ENCODE measurements around the gene DEFB132.
A peak's percentile ranks its signal among the peaks of the same experiment; 100 is the strongest.

Gene DEFB132

GRCh38 chr20:297925-298775 lies 40.6 kb downstream of the DEFB132 start:
- DNase-seq, result peak; percentile 57

DNA sequence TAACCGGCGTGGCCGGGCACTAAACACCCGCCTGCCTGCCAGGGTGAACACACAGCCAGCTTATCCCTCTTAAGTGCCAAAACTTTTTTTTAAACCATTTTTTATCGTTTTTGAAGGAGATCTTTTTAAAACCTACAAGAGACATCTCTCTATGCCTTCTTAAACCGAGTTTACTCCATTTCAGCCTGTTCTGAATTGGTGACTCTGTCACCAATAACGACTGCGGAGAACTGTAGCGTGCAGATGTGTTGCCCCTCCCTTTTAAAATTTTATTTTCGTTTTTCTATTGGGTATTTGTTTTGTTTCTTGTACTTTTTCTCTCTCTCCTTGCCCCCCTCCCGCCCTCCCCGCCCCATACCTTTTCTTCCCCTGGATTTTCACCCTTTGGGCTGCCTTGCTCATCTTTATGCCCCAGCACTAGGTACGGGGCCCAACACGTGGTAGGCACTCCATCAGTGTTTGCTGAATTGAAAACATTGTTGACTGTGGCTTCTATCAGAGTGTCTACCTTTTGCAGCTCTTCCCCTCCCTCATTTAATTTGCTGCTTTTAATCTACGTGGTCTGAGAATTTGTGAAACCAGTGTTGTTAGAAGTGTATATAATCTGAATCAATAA lies 41.4 kb downstream of the DEFB132 start:
- no peak for DNase-seq

- DNase-seq, result no peak
These were observed 42.9 kb downstream of the DEFB132 start for GRCh38 chr20:300345-300990.

GRCh38 chr20:301886-302848 lies 44.6 kb downstream of the DEFB132 start:
- DNase-seq, result no peak

GRCh38 chr20:305745-306144 lies 48.2 kb downstream of the DEFB132 start:
- DNase-seq, result no peak

DNA sequence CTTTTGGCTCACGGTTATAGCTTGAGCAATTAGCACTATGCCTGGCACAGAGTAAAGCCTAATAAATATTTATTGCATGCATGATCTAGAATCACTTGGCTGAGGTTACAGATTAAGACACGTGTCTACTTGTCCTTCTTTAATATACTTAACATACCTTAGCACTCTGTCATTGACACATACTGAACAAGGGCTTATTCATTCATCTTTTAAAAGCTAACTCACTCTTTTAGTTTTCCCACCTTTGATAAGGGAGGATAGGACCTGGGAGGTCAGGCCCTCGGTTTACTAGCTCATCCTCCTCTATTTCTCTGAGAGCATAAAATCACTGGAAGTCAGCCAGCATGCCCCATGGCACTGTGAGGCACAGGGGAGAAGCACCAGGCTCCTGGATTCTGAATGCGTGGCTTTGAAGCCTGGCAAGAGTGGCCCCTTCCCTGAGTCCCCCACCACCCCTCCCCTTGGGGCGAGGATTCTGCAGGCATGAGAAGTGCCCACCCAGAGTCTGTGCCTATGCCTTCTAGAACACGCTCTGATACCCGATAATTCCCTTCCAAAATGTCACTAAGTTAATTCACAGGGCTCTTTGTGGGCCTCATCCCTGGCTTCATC lies 51.0 kb downstream of the DEFB132 start:
- no peak for DNase-seq

DNA sequence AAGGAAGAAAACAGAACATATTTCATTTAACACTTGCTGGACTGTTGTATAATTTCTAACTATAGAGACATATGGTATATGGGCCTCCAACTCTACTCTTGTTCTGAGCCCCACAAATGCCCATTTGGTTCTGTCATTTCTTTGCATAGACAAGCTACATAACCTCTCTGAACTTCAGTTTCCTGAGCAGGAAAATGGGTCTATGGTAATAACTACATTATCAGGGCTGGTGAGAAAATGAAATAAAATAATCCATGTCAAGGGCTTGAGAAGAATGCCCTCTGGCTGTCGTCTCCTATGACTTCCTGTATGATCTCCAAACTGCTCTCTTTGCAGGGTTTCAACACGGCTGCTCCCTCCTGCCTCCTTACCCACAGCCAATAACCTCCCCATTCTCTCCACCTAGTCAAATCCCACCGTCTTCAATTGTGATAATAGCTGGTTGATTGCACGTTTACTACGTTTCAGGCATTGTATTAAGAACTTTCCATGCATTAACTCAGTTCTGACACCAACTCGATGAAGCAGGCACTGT lies 51.8 kb downstream of the DEFB132 start:
- DNase-seq, result no peak

DNA sequence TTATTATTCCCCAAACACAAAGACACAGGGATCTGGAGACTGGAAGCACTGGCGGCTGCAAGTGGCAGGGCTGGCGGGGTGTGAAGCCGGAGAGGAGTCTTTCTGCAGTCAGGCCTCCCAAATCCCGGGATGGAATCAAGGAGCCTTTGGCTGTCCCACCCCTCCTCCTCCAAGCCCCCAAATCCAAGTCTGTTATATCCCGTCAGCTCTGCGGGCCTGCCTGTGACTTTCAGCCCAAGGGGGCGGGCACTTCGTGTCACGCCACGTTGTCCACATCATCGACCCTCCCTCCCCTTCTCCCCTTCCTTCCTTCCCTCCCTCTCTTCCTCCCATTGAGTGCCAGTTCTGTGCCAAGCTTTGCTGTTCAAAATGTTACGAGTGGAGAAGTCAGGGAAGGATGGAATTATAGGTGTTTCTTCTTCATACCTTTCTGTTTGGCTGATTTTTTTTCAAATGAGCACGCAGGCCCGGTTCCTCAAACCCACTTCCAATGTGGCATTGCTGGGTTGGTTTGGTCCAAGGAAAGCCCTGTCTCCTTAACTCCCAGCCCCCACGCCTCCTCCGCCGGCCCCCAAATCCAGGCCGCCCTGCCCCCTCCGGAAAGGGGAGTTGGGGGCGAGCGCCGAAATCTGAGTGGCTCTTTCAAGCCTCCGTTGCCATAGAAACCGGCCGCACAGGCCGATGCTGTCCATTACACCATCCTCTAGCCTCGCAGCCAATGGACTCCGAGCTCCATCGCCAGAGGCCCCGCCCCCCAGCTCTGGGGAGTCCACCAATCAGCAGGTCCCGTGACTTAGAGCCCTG lies 52.5 kb downstream of the DEFB132 start:
- DNase-seq, result peak; percentile 84

DNA sequence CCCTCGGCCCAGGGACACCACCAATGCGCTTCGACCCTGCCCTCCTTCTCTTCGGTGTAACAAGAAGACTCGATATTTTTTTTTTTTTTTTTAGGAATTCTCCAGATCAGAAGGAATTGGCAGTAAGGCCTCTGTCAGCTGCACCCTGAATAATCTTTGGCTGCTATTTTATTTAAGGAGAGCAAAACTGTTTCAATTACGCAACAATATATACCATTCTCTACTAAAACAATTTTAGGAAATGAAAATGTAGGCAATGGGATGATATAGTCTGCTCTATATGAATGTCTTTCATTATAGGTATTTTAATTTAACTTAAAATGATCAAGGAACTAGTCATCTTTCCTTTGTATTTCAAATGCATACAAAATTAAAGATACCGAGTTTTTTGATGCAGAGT lies 53.1 kb downstream of the DEFB132 start:
- no peak for DNase-seq

Measured in CD4-positive, alpha-beta T cell treated with Interleukin-21 for 1 hour (primary cell).